HG03039 (cell line): ENCODE results near the gene RPN2.
"Not testable (repeated sequence)": the region's sequence is repeated elsewhere in the genome, so short reads cannot be mapped to it uniquely, and the experiment has no call there.

ENCODE experiments used
- ATAC-seq: cut with Tn5 transposase; IDR thresholded peaks from one replicate; pipeline ENCODE4 v1.9.1; 2021; ENCODE audit warnings: mild to moderate bottlenecking, moderate library complexity; ENCODE audit not compliant: unreplicated experiment

The RPN2 gene

DNA sequence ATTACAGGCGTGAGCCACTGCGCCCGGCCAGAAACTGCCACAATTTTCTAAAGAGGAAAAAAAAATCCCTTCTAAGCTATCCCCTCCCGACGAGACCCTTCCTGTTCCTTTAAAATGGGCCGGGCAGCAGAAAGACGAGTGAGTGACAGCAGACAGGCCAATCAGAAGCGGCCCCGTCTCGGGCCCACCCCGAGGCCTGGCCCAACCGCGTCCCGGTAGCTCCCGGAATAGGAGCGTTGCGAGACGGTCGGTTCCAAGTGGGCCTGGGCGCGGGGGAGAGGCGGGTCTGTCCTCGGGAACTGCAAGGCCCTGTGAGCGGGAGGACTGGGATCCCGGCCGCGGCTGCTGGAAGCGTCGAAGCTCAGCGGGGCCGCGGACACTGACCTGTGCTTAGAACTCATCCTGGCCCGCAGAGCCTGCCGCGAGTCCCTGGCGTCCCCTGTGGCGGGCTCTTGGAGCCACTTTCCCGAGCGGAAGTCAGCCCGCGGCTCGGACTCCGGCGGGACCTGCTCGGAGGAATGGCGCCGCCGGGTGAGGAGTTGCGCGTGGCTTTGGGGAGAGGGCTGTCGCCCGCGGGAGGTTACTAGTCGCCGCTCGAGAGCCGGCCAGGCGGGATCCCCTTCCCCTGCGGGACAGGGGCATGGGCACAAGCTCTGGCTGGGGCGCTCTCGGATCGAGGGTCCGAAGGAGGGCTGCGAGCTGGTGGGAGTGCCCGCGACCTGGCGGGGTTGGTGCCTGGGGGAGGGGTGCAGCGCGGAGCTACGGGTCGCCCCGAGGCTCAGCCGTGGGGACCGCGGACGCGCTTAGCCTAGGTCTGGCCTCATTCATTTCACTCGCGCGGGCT is at the start of gene RPN2, which contains the start of gene MROH8:
Gene RPN2, plus strand, starts transcription at position 492 of the 844 bp plus-strand sequence. Its CDS starts 27 bp downstream, at position 519.
Gene MROH8, minus strand, starts transcription at position 710 of the 844 bp plus-strand sequence.
- peak; percentile 89 for ATAC-seq

DNA sequence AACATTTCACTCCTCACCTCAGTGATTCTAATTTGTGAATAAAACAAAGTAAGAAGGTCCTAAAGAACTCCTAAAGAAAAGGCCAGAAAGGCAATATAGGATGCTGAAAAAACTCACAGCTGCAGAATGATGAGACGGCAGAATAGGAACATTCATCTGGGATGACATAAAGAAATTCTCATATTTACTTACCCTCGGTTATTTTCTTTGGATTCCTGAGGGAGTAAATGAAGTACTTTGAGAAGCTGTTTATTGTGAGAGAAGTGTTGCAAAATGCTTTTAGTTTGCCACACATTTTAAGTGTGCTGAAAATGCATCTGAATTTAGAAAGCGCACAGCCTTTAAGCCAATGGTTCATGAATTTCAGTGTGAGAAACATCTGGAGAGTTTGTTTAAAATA is 47.6 kb upstream of the RPN2 start:
- ATAC-seq: no peak

GRCh38 chr20:37133952-37134351 is 45.2 kb upstream of the RPN2 start:
- ATAC-seq: no peak

DNA sequence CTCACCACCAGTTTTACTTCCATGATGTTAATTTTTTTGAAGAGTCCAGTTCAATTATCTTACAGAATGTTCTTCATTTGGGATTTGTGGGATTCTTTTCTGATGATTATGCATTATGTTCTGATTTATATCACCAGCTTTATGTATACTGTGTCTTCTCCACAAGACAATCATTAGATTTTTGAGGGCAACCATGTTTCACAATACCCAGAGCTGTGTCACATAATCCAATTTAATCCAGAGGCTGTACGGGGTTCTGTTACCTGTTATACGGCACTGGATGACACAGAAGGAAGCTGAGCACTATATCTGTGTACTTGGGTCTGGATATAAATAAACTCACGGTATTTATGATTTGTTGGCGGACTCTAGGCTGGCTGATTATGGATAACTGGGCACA is 41.6 kb upstream of the RPN2 start:
- ATAC-seq: no peak

DNA sequence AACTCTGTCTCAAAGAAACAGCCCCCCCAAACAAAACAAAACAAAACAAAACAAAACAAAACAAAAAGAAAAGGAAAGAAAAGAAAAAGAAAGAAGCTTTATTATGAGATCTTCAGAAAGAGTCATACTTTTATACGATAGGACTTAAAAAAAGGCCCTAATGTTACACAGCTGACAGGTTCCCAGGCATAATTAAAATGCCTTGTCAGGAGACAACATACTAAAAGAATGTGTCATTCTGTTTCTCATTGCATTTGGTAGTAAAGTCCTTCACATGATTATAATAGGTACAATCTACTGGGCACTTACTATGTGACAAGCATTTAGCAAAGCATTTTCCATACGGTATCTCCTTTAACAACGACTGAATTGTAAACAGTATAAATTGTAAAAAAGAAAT is 36.4 kb upstream of the RPN2 start:
- no peak for ATAC-seq

DNA sequence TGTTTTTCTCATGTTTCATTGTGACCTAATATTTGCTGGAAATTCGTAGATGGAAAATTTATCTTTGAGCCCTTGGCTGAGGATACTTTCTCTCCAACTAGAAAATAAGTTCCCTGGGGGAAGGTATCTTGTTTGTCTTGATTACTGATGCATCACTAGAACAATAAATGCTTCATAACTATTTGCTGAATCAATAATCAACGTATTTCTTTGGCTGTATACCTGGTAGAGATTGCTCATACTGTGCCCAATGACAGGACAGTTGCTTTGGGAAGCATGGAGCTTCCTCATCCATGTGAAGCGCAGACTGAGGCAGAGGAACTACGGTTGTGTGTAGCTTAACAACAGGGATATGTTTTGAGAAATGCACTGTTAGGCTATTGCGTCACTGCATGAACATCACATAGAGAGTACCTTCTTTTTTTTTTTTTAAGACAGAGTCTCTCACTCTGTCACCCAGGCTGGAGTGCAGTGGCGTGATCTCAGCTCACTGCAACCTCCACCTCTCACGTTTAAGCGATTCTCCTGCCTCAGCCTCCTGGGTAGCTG is 34.2 kb upstream of the RPN2 start:
- no peak for ATAC-seq

GRCh38 chr20:37147250-37147649 is 31.9 kb upstream of the RPN2 start:
- ATAC-seq: no peak

DNA sequence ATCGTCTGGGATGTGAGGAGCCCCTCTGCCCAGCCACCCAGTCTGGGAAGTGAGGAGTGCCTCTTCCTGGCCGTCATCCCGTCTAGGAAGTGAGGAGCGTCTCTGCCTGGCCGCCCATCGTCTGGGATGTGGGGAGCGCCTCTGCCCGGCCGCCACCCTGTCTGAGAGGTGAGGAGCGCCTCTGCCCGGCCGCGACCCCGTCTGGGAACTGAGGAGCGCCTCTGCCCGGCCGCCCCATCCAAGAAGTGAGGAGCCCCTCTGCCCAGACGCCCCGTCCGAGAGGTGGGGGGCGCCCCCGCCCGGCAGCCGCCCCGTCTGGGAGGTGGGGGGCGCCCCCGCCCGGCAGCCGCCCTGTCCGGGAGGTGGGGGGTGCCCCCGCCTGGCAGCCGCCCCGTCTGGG is 28.3 kb upstream of the RPN2 start:
- not testable (repeated sequence) for ATAC-seq

DNA sequence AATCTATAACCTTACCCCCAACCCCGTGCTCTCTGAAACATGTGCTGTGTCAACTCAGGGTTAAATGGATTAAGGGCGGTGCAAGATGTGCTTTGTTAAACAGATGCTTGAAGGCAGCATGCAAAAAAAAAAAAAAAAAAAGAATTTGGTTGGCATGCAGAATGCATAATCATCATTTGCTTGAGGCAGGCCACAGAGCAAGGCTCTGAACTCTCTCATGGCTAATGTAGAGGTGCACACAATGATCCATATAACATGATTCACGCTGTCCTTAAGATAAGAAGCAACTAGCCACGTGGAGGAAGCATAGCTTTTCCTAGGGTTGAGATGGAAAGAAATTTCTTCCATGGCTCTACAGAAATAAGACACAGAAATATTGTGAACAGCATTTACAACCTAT is 27.6 kb upstream of the RPN2 start:
- no peak for ATAC-seq

DNA sequence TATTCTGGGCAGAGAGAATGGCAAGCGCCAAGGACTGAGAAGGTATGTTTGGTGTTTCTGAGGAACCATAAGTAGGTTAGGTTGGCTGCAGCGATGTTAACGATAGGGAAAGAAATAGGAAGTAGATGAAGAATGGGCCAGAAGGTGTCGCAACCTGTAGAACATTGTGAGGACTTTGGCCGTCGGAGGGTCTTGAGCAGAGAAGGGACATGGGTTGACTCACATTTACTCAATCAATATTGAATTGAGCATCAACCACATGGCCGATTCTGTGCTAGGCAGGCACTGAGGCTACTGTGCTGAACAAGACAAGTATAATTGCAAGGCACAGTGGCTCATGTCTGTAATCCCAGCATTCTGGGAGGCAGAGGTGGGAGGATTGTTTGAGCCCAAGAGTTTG is 26.8 kb upstream of the RPN2 start:
- ATAC-seq: no peak

GRCh38 chr20:37154684-37155298 is 24.3 kb upstream of the RPN2 start:
- no peak for ATAC-seq

GRCh38 chr20:37155987-37156386 is 23.1 kb upstream of the RPN2 start:
- no peak for ATAC-seq

GRCh38 chr20:37158248-37158647 is 20.9 kb upstream of the RPN2 start:
- ATAC-seq: no peak

- ATAC-seq: no peak
Observed at GRCh38 chr20:37160683-37161082, 18.4 kb upstream of the RPN2 start.

DNA sequence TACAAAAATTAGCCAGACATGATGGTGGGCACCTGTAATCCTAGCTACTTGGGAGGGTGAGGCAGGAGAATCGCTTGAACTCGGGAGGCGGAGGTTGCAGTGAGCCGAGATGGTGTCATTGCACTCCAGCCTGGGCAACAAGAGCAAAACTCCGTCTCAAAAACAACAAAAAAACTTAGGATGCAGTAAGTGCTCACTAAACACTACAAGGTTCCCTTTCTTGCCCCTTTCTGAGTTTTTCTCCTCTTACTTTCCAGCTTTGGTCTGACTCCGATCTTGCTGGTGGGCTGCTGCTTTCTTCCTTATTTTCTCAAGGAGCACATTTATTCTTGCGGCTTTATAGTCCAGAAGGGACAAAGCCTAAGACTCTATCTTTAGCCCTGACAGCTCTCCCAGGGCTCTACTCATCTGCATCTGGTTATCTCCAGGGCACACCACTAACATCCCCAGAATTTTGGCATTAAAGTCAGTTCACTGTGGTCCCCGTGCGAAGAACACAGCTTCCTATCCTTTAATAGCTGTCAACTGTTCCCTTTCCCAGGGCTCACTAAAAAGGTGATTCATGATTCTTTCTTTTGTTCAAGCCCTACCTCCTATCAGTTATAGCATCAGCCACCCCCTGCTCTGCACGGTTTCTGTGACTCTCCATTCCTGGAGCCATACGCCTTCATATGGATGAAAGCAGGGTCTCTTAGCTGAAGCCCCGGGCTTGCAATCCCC is 17.1 kb upstream of the RPN2 start:
- no peak for ATAC-seq

- no peak for ATAC-seq
Observed at GRCh38 chr20:37162646-37163045, 16.5 kb upstream of the RPN2 start.

GRCh38 chr20:37163832-37164554 is 15.1 kb upstream of the RPN2 start:
- ATAC-seq: no peak

DNA sequence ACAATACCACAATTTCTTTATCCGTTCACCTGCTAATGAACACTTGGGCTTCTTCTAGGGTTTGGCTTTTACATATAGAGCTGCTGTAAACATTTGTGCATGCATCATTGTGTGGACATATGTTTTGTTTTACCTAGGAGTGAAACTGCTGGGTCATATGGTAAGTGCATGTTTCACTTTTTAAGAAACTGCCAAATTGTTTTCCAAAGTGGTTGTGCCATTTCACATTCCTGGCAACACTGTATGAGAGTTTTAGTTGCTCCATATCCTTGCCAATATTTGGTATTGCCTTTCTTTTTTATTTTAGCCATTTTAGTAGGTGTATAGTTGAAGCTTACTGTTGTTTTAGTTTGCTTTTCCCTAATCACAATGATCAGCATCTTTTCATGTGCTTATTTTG is 14.1 kb upstream of the RPN2 start:
- no peak for ATAC-seq

- ATAC-seq: no peak
Observed at GRCh38 chr20:37166867-37167266, 12.3 kb upstream of the RPN2 start.

DNA sequence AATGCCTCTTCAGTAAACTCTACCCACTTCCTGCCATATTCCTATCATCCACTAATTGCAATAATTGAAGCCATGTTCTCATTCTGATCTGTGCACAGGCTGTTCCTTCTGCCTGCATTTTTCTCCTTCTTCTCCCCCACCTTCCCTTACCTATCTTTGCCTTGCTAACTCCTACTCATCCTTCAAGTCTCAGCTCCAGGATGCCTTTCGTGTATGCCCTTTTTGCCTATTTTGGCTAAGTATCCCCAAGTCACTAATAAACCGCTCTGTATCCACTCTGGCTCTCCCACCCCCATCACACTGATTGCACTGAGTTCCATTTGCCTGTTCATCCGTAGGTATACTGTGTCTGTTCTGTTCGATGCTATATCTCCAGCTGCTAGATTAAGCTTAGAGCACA is 6.3 kb upstream of the RPN2 start:
- no peak for ATAC-seq
